GM11168 (cell line): Measurements from ENCODE around the gene VSTM2A.

Source experiments
- in situ Hi-C: fragments of 300-500 bp; cut with MboI; formaldehyde crosslinking; loops from one replicate; pipeline ENCODE4 v1.12.0; 2022; ENCODE audit warnings: low sequenced_read_pairs; ENCODE audit not compliant: unreplicated experiment

The VSTM2A gene

DNA sequence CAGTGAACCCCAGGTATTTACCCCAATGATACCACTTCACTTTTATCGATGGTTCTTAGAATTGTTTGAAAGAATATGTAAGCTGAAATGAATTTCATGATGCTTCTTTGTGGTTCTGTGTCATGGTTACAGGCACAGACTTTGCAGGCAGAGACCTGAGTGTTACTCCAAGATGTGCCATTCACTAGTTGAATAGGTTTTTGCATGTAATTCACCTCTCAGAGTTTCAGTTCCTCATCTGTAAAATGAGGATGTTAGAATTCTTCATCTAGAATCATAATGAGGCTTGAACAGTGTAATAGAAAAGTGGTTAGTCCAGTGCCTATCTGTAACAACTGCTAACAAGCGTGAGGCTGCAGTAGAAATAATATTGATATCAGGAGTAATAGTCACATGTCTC is 54.6 kb downstream of the VSTM2A start:
- in situ Hi-C loops = no loop called here

DNA sequence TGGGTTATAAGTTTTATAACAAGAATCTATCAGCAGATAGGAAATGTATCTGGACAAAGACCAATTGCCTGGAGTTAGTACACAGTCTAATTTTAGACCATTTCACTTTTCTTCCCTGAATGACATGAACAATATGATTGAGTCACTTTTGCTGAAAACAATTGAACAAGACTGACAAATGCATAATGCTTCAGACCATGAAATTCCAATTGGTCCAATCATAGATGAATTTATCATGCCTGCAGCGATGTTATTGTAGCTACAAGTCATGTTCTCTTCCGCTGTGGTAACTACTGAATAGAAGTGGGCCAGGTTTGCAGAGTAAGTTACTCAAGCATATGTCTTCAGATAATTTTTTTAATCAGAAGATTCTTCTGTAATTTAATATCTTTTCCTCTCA is 73.4 kb downstream of the VSTM2A start:
- in situ Hi-C loops = no loop called here
